ENCODE measurements around the gene MRPS22.

The MRPS22 gene

DNA sequence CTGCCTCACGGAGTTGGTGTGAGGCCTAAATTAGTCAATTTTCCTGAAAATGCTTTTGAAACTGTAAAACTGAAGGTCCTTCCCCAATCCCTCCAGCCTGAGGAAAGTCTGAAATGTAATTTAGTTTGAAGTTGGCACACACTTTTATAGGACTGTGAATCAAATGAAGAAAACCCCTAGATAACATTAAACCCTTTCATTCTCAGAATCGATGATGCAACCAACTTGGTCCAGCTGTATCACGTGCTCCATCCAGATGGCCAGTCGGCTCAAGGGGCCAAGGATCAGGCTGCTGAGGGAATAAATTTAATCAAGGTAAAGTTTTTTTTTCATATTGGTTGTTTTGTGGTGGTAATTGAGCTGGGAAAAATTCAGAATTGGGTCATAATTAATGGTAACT is 11.7 kb downstream of the MRPS22 start:
- TF ChIP-seq FOXP2 (optimal IDR thresholded peaks at IDR 0.05; ENCODE audit: borderline replicate concordance, extremely low read depth, extremely low read length, insufficient read depth): no peak
- TF ChIP-seq TAF1 (IDR thresholded peaks at IDR 0.05; ENCODE audit: borderline replicate concordance, insufficient read depth, low read length): no peak
- TF ChIP-seq, protein P1, sequence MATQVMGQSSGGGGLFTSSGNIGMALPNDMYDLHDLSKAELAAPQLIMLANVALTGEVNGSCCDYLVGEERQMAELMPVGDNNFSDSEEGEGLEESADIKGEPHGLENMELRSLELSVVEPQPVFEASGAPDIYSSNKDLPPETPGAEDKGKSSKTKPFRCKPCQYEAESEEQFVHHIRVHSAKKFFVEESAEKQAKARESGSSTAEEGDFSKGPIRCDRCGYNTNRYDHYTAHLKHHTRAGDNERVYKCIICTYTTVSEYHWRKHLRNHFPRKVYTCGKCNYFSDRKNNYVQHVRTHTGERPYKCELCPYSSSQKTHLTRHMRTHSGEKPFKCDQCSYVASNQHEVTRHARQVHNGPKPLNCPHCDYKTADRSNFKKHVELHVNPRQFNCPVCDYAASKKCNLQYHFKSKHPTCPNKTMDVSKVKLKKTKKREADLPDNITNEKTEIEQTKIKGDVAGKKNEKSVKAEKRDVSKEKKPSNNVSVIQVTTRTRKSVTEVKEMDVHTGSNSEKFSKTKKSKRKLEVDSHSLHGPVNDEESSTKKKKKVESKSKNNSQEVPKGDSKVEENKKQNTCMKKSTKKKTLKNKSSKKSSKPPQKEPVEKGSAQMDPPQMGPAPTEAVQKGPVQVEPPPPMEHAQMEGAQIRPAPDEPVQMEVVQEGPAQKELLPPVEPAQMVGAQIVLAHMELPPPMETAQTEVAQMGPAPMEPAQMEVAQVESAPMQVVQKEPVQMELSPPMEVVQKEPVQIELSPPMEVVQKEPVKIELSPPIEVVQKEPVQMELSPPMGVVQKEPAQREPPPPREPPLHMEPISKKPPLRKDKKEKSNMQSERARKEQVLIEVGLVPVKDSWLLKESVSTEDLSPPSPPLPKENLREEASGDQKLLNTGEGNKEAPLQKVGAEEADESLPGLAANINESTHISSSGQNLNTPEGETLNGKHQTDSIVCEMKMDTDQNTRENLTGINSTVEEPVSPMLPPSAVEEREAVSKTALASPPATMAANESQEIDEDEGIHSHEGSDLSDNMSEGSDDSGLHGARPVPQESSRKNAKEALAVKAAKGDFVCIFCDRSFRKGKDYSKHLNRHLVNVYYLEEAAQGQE (IDR thresholded peaks at IDR 0.05; ENCODE audit: insufficient read depth in 1 of 2, low read depth in 2 of 2, low read length in 2 of 2): no peak
- TF ChIP-seq SIN3A (IDR thresholded peaks at IDR 0.05; ENCODE audit: borderline replicate concordance, insufficient read depth, low read length): no peak
- no peak for TF ChIP-seq POLR2AphosphoS5 (IDR thresholded peaks at IDR 0.05; ENCODE audit: low read depth, low read length)

DNA sequence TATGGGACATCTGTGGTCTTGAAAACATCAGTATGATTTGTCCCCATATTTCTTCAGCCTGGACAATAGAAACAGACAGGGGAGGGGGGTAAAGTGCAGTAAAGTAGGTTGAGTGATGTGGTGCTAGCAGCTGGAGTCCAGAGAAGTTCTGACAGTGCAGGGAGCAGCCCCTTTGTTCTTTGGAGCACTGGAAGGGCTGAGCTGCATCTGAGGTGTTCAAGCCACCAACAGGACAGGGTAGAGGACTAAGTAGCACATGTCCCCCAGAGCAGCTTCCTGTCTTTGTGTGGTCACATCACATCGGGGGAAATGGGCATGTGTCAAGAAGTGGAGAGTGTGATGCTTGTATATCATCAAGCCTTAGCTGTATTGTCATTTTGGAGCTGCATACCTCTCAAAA is 12.1 kb downstream of the MRPS22 start:
- no peak for TF ChIP-seq TAF1 (IDR thresholded peaks at IDR 0.05; ENCODE audit: borderline replicate concordance, insufficient read depth, low read length)
- no peak for TF ChIP-seq POLR2AphosphoS5 (IDR thresholded peaks at IDR 0.05; ENCODE audit: low read depth, low read length)
- TF ChIP-seq, protein P1 (IDR thresholded peaks at IDR 0.05; ENCODE audit: insufficient read depth in 1 of 2, low read depth in 2 of 2, low read length in 2 of 2): no peak
- no peak for TF ChIP-seq FOXP2 (optimal IDR thresholded peaks at IDR 0.05; ENCODE audit: borderline replicate concordance, extremely low read depth, extremely low read length, insufficient read depth)
- no peak for TF ChIP-seq SIN3A (IDR thresholded peaks at IDR 0.05; ENCODE audit: borderline replicate concordance, insufficient read depth, low read length)

DNA sequence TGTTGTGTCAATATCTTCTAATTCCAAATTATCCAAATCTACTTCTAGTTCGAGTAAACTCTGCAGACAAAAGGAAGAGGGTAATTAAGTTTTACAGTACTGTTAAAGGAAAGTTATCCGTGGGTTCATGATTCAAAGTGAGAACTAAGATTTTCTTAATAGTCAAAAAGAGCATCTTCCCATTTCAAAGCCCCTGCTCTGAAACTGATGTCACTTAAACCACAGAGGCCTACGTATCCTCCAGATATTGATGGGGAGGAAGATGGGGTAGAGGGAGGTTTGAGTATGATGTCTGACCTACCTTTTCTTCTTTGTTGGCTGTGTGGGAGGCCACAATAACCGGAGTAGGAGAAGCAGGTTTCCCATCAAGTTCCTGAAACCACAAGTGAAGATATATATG is 14.1 kb downstream of the MRPS22 start:
- TF ChIP-seq, protein P1 (IDR thresholded peaks at IDR 0.05; ENCODE audit: insufficient read depth in 1 of 2, low read depth in 2 of 2, low read length in 2 of 2): no peak
- TF ChIP-seq POLR2AphosphoS5 (IDR thresholded peaks at IDR 0.05; ENCODE audit: low read depth, low read length) (no peak), SIN3A (IDR thresholded peaks at IDR 0.05; ENCODE audit: borderline replicate concordance, insufficient read depth, low read length) (no peak), TAF1 (IDR thresholded peaks at IDR 0.05; ENCODE audit: borderline replicate concordance, insufficient read depth, low read length) (no peak), FOXP2 (optimal IDR thresholded peaks at IDR 0.05; ENCODE audit: borderline replicate concordance, extremely low read depth, extremely low read length, insufficient read depth) (no peak)

DNA sequence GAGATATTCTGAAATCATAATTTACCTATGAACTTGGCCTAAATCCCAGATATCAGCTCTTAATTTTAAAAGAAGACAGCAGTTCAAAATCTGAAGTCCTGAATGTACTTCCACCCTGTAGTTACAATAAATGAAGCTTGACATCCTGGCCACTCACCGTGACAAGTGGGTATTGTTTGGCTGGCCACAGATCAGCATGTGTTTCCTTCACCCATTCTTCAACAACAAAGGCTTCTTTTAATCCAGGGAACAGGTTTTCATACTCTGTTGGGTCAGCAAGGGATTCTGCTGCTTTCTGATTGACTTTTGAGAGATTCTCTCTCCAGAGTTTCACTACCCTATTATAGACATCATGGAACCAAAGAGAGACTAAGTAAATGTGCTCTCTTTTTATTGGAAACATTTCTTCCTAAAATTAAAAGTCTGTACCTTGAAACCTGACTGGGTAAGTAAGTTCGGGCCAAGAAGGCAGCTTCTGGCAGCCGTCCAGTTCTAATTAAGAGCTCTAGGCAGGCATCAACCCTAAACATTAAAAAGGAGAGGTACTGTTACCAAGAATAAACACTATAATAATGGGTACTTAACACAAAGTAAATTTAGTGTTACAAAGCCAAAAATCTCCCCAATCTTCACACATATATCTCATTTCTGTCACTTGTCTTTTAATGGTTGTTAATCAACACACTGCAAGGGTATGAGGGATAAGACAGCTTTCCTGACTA is 15.2 kb downstream of the MRPS22 start:
- TF ChIP-seq TAF1 (IDR thresholded peaks at IDR 0.05; ENCODE audit: borderline replicate concordance, insufficient read depth, low read length): no peak
- TF ChIP-seq, protein P1 (IDR thresholded peaks at IDR 0.05; ENCODE audit: insufficient read depth in 1 of 2, low read depth in 2 of 2, low read length in 2 of 2): no peak
- TF ChIP-seq POLR2AphosphoS5 (IDR thresholded peaks at IDR 0.05; ENCODE audit: low read depth, low read length): no peak
- TF ChIP-seq SIN3A (IDR thresholded peaks at IDR 0.05; ENCODE audit: borderline replicate concordance, insufficient read depth, low read length): no peak
- no peak for TF ChIP-seq FOXP2 (optimal IDR thresholded peaks at IDR 0.05; ENCODE audit: borderline replicate concordance, extremely low read depth, extremely low read length, insufficient read depth)
